ENCODE data around the gene ARHGEF16.

The ARHGEF16 gene

GRCh38 chr1:3469104-3469848 lies 14.8 kb downstream of the ARHGEF16 start:
- DNase-seq: no peak

GRCh38 chr1:3469849-3470649 lies 15.6 kb downstream of the ARHGEF16 start:
- no peak for DNase-seq

- no peak for DNase-seq
Measured at GRCh38 chr1:3470650-3471355, 16.3 kb downstream of the ARHGEF16 start.

- no peak for DNase-seq
Measured at GRCh38 chr1:3471356-3472087, 17.1 kb downstream of the ARHGEF16 start.

GRCh38 chr1:3472088-3472850 lies 17.8 kb downstream of the ARHGEF16 start:
- no peak for DNase-seq

- DNase-seq: no peak
Measured at GRCh38 chr1:3472906-3473305, 18.4 kb downstream of the ARHGEF16 start.

GRCh38 chr1:3473381-3473844 lies 18.9 kb downstream of the ARHGEF16 start:
- DNase-seq: no peak

GRCh38 chr1:3474016-3474415 lies 19.6 kb downstream of the ARHGEF16 start:
- DNase-seq: no peak

- no peak for DNase-seq
Measured at GRCh38 chr1:3474421-3474820, 20.0 kb downstream of the ARHGEF16 start.

GRCh38 chr1:3475839-3476573 lies 21.5 kb downstream of the ARHGEF16 start:
- DNase-seq: no peak

- DNase-seq: no peak
Measured at GRCh38 chr1:3476666-3477065, 22.2 kb downstream of the ARHGEF16 start.

- DNase-seq: no peak
Measured at GRCh38 chr1:3477241-3477995, 23.0 kb downstream of the ARHGEF16 start.

GRCh38 chr1:3478187-3478586 lies 23.7 kb downstream of the ARHGEF16 start:
- DNase-seq: no peak

GRCh38 chr1:3479511-3480368 lies 25.3 kb downstream of the ARHGEF16 start:
- no peak for DNase-seq

GRCh38 chr1:3480369-3480719 lies 25.9 kb downstream of the ARHGEF16 start:
- DNase-seq: no peak

- DNase-seq: no peak
Measured at GRCh38 chr1:3481046-3481445, 26.6 kb downstream of the ARHGEF16 start.

- no peak for DNase-seq
Measured at GRCh38 chr1:3481836-3482375, 27.4 kb downstream of the ARHGEF16 start.

GRCh38 chr1:3482378-3482849 lies 27.9 kb downstream of the ARHGEF16 start:
- no peak for DNase-seq

GRCh38 chr1:3483380-3483779 lies 28.9 kb downstream of the ARHGEF16 start:
- DNase-seq: no peak

All from NCI-H510A (cell line).